Uterus (tissue), 2 donors: Measurements from ENCODE around the gene ZNF862.

Experiments used
- CTCF ChIP-seq, 4 experiments: fragments of 200-600 bp in 2 of 4; fragments of 450-650 bp in 2 of 4; sonication (generic) in 2 of 4; IDR thresholded peaks; one replicate each; pipeline ENCODE4 v1.5.1; 2016 to 2019; ENCODE audit warnings: antibody characterized with exemption in 4 of 4, mild to moderate bottlenecking in 2 of 4, moderate library complexity in 1 of 4
- POLR2A ChIP-seq, 2 donors: fragments of 450-650 bp; IDR thresholded peaks; one replicate each; pipeline ENCODE4 v1.6.1; 2016; ENCODE audit warnings: antibody characterized with exemption in 2 of 2, mild to moderate bottlenecking in 1 of 2, moderate library complexity in 1 of 2

GRCh38 chr7:149873074-149873969, 35.1 kb downstream of the ZNF862 start, which contains the start of gene ATP6V0E2:
- TF ChIP-seq CTCF (IDR thresholded peaks at IDR 0.05): peak in 1 of 4 experiments; percentile 19
- TF ChIP-seq POLR2A (IDR thresholded peaks at IDR 0.05): peak; percentile 49 to 66
